MV-4-11 (cell line): ENCODE measurements around the gene CD209.
A peak's percentile ranks its signal among the peaks of the same experiment; 100 is the strongest.
"Not testable (repeated sequence)": the region's sequence is repeated elsewhere in the genome, so short reads cannot be mapped to it uniquely, and the experiment has no call there.

Experiments used
- DNase-seq: peaks from one replicate; lab custom pipeline; 2025; lab: John Stamatoyannopoulos, UW

Gene CD209

DNA sequence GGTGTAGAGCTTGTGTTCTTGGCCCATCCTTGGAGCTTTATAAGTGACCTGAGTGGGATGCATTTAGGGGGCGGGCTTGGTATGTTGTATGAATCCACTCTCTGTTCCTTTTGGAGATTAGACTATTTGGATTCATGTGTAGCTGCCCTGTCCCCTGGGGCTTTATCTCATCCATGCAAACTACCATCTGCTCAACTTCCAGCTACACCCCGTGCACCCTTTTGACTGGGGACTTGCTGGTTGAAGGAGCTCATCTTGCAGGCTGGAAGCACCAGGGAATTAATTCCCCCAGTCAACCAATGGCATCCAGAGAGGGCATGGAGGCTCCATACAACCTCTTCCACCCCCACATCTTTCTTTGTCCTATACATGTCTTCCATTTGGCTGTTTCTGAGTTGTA lies 21.8 kb upstream of the CD209 start:
- no peak for DNase-seq

DNA sequence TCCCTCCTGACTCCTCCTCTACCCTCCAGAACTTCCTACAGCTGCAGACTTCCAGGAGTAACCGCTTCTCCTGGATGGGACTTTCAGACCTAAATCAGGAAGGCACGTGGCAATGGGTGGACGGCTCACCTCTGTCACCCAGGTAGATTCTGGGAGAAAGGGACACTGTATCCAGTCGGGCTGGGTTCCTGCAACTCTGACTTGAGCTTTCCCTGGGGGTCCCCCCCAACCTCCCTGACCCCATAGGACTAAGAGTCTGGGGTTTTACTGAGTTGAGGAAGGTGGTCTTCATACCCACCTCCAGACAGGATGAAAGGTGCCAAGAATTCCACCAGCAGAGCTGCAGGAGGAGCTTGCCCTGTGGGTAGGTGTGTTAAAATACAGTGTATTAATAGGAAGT lies 20.2 kb upstream of the CD209 start:
- DNase-seq = no peak

DNA sequence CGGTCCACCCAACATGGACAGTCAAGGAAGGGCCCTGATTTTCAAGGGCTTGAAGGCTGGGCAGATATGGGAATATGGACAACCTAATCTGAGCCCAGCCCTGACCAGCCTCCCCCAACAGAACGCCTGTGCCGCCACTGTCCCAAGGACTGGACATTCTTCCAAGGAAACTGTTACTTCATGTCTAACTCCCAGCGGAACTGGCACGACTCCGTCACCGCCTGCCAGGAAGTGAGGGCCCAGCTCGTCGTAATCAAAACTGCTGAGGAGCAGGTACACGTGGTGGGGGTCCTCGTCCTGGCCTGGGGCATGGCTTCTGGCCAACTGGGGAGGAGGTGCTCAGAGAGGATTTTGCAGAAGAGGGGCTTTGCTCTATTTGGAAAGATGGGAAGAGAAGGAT lies 19.2 kb upstream of the CD209 start:
- DNase-seq = no peak

DNA sequence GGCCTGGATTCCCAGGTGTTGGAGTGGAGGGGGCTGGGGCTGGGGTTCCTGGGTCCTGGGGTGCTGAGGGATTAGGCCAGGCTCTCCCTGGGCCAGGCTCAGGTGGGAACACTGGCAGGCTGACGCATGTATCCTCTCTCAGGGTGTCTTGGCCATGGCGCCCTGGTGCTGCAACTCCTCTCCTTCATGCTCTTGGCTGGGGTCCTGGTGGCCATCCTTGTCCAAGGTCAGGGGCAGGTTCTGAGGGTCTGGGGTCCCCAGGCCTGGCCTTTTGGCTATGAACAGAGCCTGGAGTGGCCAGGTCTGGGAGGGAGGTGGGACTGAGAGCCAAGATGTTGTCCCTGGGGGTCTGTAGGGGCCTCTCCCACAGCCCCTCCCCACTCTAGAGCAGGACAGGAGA lies 17.7 kb upstream of the CD209 start:
- not testable (repeated sequence) for DNase-seq

DNA sequence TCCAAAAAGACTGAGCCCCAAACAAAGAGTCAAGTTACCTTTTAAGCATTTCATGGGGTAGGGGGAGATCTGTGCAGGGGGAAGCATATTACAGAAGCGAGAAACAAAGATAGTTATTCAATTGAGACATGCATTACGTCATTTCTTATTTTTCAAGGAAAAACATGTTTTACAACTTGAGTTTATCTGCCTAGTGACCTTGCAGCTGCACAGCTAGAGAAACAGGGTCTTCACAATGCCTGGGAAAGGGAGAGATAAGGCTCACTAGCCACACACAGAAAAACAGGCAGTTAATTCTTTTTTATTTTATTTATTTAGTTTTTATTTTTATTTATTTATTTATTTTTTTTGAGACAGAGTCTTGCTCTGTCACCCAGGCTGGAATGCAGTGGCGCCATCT lies 16.8 kb upstream of the CD209 start:
- not testable (repeated sequence) for DNase-seq

DNA sequence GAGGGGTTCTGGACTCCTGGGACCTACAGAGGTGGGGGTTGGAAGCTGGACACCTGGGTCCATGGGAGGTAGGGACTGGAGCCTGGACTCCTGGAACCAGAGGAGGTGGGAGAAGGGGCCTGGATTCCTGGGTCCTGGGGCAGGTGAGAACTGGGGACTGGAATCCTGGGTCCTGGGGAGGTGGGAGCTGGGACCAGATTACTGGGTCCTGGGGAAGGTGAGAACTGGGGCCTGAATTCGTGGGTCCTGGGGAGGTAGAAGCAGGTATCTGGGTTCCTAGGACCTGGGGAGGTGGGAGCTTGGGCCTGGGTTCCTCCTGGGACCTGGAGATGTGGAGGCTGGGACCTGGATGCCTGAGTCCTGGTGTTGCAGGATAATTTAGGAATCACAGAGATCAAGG lies 16.4 kb upstream of the CD209 start:
- DNase-seq = no peak

DNA sequence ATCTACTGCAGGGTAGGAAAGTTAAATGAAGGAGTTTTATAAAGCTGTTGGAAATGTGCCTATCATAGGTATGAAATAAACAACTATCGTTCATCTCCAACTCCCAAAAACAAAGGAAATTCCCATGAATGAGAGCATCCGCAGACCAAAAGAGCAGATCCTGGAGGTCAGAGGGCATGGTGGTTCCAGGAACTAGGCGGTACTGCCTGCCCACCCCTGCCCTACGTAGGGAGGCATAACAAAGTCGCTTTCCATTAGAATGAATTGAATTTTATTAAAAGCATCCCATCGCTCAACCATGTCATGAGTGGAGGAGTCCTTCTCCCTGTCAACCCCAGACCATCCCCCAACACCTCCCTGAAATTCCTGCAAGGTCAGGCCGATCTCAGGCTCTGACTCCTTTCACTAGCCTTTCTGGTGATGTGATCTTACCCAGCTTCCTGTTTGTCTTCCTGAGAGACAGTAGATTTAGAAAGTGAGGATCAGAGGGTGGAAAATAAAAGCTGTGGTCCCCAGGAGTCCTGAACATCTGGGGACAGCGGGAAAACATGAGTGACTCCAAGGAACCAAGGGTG lies 15.5 kb upstream of the CD209 start, which contains the start of gene CLEC4M:
TSS of gene CLEC4M (plus strand) at position 525 of the 575 bp plus-strand sequence. CDS start at position 549, 24 bp downstream.
- DNase-seq = no peak

DNA sequence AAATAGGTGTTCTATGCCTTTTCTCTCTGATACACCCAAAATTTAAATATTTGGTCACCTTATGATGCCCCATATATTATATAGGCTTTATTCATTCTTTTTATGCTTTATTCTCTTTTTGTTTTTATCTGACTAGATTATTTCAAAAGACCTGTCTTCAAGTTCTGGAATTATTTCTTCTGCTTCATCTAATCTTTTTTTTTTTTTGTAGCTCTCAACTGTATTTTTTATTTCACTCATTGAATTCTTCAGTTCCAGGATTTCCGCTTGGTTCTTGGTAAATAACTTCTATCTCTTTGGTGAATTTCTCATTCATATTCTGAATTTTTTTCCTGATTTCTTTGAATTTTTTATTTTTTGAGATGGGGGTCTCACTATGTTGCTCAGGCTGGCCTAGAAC lies 11.8 kb upstream of the CD209 start:
- DNase-seq = no peak

DNA sequence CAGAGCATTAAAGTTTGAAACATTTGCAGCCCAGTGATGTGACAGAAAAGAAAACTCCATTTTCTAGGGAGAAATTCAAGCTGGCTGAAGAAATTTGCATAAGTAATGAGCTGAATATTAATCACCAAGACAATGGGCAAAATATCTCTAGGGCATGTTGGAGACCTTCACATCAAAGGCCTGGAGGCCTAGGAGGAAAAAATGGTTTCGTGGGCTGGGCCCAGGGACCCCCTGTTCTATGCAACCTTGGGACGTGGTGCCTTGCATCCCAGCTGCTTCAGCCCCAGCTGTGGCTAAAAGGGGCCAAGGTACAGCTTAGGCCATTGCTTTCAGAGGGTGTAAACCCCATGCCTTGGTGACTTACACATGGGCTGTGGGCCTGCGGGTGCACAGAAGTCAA lies 10.0 kb upstream of the CD209 start:
- DNase-seq = no peak

DNA sequence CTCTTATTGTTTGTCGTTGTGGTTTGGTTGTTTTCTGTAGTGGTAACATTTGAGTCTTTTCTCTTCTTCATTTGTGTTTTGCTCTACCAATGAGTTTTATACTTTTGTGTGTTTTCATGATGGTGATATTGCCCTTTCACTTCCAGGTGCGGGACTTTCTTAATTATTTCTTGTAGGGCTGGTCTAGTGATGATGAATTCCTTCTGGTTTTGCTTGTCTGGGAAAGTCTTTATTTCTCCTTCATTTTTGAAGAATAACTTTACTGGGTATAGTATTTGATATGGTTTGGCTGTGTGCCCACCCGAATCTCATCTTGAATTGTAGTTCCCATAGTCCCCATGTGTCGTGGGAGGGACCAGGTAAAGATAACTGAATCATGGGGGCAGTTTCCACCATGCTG lies 8.9 kb upstream of the CD209 start:
- no peak for DNase-seq

DNA sequence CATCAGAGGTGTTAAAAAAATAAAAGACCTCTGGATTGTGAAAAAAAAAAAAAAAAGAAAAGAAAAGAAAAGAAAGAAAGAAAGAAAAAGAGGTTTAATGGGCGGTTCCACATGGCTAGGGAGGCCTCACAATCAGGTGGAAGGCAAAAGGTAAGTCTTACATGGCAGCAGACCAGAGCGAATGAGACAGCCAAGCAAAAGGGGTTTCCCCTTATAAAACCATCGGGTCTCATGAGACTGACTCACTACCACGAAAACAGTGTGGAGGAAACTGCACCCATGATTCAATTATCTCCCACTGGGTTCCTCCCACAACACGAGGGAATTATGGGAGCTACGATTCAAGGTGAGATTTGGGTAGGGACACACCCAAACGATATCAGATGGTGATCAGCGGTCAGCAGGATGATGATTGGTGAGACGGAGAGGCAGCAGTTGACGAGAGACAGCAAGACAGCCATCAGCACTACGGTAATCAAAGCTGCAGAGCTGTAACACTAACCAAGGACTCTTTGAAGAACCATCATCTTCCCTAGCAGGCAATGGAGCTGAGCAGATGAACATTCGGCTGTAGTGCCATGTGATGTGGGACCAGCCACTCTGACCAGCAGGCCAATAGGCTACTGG lies 3.9 kb upstream of the CD209 start:
- no peak for DNase-seq

DNA sequence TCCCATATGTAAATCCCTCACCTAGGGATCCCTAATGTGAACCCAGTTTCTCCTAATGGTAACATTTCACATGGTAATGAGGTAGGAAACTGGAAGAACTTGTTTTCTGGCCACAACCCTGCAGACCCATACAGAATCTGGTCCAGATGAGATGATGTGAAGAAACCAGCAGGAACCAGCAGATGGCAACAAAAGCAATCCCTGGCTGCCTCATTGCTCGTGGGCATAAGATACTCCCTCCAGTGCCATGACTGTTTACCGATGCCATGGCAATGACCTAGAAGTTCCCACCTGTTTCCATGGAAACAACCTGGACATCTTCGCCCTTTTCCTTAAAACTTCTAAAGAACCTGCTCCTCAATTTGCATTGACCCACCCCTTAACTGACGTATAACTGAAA lies 1.4 kb upstream of the CD209 start:
- peak; percentile 56 for DNase-seq

DNA sequence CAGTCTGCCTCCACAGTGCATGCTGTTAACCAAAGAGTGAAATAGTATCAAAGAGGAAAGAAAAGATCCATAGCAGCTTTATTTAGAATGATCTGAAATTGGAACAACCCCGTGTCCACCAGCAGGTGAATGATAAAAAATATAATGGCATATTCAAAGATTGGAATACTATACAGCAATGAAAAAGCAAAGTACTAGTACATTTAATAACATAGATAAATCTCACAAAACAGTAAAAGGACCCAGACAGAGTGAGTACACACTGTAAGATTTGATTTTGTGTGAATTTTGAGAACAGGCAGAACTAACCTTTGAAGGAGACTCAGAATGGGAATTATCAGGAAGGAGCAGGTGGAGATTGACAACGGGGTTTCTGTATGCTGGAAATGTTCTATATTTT lies 837 bp upstream of the CD209 start:
- DNase-seq = no peak

DNA sequence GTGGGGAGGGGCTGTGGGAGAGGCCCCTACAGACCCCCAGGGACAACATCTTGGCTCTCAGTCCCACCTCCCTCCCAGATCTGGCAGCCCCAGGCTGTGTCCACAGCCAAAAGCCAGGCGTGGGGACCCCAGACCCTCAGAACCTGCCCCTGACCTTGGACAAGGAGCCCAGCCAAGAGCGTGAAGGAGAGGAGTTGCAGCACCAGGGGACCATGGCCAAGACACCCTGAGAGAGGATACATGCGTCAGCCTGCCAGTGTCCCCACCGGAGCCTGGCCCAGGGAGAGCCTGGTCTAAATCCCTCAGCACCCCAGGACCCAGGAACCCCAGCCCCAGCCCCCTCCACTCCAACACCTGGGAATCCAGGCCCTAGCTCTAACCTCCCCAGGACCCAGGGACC lies 1.0 kb downstream of the CD209 start:
- not testable (repeated sequence) for DNase-seq

DNA sequence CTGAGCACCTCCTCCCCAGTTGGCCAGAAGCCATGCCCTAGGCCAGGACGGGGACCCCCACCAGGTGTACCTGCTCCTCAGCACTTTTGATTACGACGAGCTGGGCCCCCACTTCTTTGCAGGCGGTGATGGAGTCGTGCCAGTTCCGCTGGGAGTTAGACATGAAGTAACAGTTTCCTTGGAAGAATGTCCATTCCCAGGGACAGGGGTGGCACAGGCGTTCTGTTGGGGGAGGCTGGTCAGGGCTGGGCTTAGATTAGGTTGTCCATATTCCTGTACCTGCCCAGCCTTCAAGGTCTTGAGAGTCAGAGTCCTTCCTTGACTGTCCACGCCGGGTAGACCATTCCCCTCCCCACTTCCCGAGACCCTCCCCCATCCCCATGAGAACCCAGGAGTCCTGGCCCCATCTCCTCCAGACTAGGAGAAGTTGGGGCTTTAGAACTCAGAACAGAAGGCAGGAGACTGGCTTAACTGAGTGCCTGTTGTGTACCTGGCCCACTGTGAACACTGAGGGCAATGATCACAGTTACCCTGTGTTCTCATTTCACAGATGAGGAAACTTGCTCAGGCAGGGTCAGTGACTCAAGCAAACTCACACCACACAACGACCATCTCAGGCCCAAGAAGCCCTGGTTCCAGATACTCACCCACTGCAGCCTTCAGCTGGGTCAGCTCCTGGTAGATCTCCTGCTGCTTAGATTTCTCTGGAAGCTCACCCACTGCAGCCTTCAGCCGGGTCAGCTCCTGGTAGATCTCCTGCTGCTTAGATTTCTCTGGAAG lies 2.3 kb downstream of the CD209 start:
- no peak for DNase-seq

DNA sequence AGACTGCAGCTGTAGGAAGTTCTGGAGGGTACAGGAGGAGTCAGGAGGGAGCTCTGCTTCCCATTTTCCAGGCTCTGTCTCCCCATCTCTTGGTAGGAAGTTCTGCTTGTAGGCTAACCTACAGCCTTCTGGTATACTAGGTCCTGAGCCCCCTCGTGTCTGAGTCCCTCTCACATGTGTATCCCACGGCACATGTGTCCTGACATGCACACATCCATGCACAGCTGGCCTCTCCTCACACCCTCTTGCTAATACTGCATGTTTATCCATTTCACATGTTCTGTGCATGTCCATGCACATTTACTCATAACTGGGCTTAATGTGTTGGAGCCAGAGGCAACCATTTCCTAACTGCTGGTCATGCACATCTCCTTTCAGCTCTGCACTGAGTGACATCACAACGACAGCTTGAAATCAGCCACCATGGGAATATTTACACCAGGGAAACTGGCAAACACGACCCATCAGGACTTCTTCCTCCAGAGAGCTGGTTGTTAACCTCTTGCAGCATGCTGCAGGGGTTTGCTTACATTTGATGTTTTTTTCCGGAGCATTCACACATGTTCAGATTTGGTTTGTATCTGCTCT lies 3.0 kb downstream of the CD209 start:
- no peak for DNase-seq

DNA sequence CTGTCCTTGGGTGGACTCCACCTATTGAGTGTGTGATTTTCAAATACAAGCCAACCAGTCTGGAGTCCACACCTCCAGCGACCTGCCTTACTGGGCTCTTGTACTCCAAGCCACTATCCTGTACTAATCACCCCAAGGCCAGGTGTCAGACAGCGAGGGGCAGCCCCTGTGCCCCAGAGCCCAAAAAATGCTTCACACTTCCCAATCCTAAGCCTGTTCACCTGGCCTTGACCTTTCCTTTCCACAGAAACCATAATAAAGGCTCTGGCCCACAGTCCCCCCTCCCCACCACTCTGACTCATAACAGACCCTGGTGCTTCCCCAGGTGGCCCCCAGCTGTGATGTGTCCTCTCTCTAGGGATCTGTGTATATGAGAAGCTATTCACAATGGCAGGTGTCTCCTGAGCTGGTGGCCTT lies 3.9 kb downstream of the CD209 start:
- no peak for DNase-seq

DNA sequence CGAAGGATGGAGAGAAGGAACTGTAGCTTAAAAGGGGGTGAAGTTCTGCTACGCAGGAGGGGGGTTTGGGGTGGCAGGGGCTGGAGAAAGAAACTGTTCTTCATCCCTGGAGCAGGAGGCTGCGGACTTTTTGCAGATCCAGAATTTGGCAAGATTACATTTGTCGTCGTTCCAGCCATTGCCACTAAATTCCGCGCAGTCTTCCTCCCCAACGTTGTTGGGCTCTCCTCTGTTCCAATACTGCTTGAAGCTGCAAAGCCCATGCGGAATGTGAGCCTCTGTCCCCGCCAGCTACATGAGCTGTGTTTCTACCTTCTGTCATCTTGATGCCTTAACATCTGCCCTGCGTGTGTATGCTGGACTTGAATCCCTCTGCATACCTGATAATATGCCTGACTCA lies 4.3 kb downstream of the CD209 start:
- no peak for DNase-seq

DNA sequence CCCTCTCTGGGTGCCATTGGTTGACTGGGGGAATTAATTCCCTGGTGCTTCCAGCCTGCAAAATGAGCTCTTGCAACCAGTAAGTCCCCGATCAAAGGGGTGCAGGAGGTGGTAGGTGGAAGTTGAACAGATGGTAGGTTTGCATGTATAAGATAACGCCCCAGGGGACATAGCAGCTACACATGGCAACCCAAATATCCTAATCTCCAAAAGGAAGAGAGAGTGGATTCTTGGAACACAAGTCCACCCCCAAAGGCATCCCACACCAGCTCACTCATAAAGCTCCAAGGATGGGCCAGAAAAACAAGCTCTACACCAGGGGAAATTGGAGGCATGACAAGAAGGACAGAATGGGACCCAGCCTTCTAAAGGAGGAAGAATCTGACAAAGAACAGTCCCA lies 4.8 kb downstream of the CD209 start:
- no peak for DNase-seq

DNA sequence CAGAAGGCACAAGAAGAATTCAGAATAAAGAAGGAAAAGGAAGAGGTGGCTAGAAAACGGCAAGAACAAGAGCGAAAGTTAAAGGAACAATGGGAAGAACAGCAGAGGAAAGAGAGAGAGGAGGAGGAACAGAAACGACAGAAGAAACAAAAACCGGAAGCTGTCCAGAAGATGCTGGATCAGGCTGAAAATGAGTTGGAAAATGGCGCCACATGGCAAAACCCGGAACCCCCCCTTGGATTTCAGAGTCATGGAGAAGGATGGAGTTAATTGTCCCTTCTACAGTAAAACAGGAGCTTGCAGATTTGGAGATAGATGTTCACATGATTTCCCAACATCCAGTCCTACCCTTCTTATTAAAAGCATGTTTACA lies 6.7 kb downstream of the CD209 start:
- DNase-seq = peak; percentile 83

DNA sequence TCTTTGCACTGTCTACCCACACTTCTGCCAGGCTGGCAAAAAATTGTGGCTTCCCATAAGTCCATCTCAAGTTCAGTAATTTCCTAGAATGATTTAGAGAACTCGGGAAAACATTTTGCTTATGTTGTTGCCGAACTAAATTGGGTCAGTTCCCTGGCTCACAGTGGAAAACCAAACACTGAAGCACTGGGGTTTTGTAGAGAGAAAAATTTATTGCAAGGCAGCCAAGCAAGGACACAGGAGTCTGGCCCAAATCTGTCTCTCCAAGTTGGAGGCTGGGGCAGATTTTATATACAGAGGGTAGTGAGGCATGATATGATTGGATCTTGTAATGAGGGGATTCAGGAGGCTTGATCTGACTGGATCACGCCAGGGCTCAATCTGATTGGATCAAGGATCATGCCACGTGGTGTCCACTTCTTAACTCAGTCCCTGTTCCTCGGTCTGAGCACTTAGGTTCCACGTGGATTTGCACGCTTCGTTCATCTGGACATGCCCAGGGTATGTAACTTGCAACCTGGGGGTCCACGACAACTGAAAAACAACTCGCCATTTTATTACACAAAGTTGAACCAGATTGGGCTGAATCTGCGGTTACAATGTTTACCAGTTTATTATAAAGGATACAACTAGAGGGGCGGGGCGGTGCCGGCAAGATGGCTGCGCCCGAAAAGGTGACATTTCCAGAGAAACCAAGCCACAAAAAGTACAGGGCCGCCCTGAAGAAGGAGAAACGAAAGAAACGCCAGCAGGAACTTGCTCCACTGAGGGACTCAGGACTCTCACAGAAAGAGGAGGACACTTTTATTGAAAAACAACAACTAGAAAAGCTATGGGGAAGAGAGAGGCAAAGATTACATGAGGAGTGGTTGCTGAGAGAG lies 7.3 kb downstream of the CD209 start:
- DNase-seq = peak; percentile 83

DNA sequence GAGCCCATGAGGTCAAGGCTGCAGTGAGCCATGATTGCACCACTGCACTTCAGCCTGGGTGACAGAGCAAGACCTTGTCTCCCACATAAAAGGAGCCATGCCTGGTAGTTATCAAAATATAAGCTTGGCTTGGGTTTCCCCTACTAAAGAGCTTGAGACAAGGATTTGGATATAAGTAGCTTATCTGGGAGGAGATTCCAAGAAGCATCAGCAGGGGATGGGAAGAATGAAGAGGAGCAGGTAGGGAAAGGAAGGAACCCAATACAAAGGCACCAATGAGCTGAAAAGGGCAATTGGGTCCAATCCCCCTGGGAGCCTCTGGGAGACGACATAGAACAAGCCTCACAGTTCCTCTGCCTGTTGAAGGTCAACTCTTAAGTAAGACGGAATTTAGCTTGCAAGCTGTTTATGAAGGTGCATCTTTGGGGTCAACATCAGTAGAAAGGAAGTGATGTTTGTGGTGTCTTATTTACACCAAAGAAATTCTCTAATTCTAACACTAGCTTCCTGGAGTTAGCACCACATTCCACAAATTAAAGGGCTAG lies 8.1 kb downstream of the CD209 start:
- peak; percentile 40 for DNase-seq
